Measurements from ENCODE around the gene AGBL4. TPM values are rescaled to one million over a fixed set of nuclear protein-coding genes. Genes with fewer than 3 reads are reported as not detected.

The AGBL4 gene
- polyA plus RNA-seq, 3 donors: 0.05 TPM; not detected in 2

DNA sequence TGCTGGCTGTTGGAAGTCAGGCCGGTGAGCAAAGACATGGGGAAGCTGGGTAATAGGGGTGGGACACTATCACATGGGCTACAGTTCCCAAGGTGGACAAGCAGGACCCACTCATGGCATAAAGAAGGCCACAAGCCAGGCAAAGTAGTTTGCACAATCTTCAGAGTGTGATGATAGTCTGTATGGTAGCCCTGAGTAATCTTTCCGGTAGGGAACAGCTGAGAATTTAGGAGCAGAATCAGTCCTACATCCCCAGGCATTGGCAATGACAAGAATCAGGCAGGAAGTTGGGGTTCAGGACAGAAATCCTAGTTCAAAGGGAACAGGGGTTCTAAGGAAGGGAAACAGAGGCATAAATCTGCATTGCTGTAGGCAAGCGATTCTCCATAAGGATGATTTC lies 1527.8 kb downstream of the AGBL4 start:
- DNase-seq: no peak
- Histone ChIP-seq H3K79me2 (ENCODE audit: insufficient read depth, low read length) (no peaks in the 10 kb centered on the region), H3K9ac (ENCODE audit: insufficient read depth, low read length, poor library complexity, severe bottlenecking) (no peak overlapping the region), H3K4me3 (replicated peaks in 1 of 3; ENCODE audit: low read depth in 2 of 3, low read length in 3 of 3) (no peak overlapping the region), H3K27ac (ENCODE audit: low read depth in 1 of 2, low read length in 2 of 2) (no peak overlapping the region), H4K20me1 (ENCODE audit: insufficient read depth, low read length) (no peaks in the 10 kb centered on the region), H2AFZ (ENCODE audit: insufficient read depth, low read depth, low read length, poor library complexity, severe bottlenecking) (no peak overlapping the region), H3K4me2 (replicated peaks; ENCODE audit: extremely low read depth, low read length, poor library complexity, severe bottlenecking) (no peak overlapping the region), H3K27me3 (ENCODE audit: control insufficient read depth in 2 of 2, insufficient read depth in 2 of 2, low read length in 2 of 2) (no peaks in the 10 kb centered on the region), H3K4me1 (ENCODE audit: control insufficient read depth in 1 of 2, insufficient read depth in 2 of 2, low read length in 2 of 2) (peaks cover 0 to 5% of the 10 kb centered on the region in 2 donors), H3K36me3 (replicated peaks in 1 of 2; ENCODE audit: control insufficient read depth in 1 of 2, insufficient read depth in 2 of 2, low read length in 2 of 2) (no peaks in the 10 kb centered on the region), H3K9me3 (replicated peaks in 1 of 2; ENCODE audit: control insufficient read depth in 1 of 2, insufficient read depth in 1 of 2, low read length in 2 of 2) (no peaks in the 10 kb centered on the region)
- 96% methylated on average over 3 of the region's 3 CpGs for WGBS (ENCODE audit: insufficient coverage)
- peaks cover 6% of the 10 kb centered on the region for H3K4me1 Mint-ChIP-seq
- H3K36me3 Mint-ChIP-seq: no peaks in the 10 kb centered on the region
- TF ChIP-seq, protein P1, sequence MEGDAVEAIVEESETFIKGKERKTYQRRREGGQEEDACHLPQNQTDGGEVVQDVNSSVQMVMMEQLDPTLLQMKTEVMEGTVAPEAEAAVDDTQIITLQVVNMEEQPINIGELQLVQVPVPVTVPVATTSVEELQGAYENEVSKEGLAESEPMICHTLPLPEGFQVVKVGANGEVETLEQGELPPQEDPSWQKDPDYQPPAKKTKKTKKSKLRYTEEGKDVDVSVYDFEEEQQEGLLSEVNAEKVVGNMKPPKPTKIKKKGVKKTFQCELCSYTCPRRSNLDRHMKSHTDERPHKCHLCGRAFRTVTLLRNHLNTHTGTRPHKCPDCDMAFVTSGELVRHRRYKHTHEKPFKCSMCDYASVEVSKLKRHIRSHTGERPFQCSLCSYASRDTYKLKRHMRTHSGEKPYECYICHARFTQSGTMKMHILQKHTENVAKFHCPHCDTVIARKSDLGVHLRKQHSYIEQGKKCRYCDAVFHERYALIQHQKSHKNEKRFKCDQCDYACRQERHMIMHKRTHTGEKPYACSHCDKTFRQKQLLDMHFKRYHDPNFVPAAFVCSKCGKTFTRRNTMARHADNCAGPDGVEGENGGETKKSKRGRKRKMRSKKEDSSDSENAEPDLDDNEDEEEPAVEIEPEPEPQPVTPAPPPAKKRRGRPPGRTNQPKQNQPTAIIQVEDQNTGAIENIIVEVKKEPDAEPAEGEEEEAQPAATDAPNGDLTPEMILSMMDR (IDR thresholded peaks at IDR 0.05): no peak
- intact Hi-C loops (cut with micrococcal nuclease): loop anchor here in 1 of 2 donors (5.0 kb wide), 1 partner anchor 389 kb away; no protein-coding TSS in a partner anchor
- H3K9me3 Mint-ChIP-seq: peaks cover 0 to 1% (median 0%) of the 10 kb centered on the region in 7 donors
- no peak overlapping the region for H3K27ac Mint-ChIP-seq
- no peak overlapping the region for H3K4me3 Mint-ChIP-seq
- peaks cover 0 to 9% (median 3%) of the 10 kb centered on the region in 3 donors for H3K27me3 Mint-ChIP-seq (ENCODE audit: low read depth in 3 of 3)

GRCh38 chr1:48495166-48495565 lies 1528.6 kb downstream of the AGBL4 start:
- H3K79me2 ChIP-seq (ENCODE audit: insufficient read depth, low read length): no peaks in the 10 kb centered on the region
- no peaks in the 10 kb centered on the region for H3K27me3 ChIP-seq (ENCODE audit: control insufficient read depth in 2 of 2, insufficient read depth in 2 of 2, low read length in 2 of 2)
- no peak overlapping the region for H3K4me2 ChIP-seq (replicated peaks; ENCODE audit: extremely low read depth, low read length, poor library complexity, severe bottlenecking)
- H3K4me3 ChIP-seq (replicated peaks in 1 of 3; ENCODE audit: low read depth in 2 of 3, low read length in 3 of 3): no peak overlapping the region
- peaks cover 0 to 5% of the 10 kb centered on the region in 2 donors for H3K4me1 ChIP-seq (ENCODE audit: control insufficient read depth in 1 of 2, insufficient read depth in 2 of 2, low read length in 2 of 2)
- no peak overlapping the region for H2AFZ ChIP-seq (ENCODE audit: insufficient read depth, low read depth, low read length, poor library complexity, severe bottlenecking)
- H3K36me3 ChIP-seq (replicated peaks in 1 of 2; ENCODE audit: control insufficient read depth in 1 of 2, insufficient read depth in 2 of 2, low read length in 2 of 2): no peaks in the 10 kb centered on the region
- H3K27ac ChIP-seq (ENCODE audit: low read depth in 1 of 2, low read length in 2 of 2): no peak overlapping the region
- Mint-ChIP-seq H3K4me3 (no peak overlapping the region), H3K27me3 (ENCODE audit: low read depth in 3 of 3) (peaks cover 0 to 9% (median 3%) of the 10 kb centered on the region in 3 donors), H3K27ac (no peak overlapping the region), H3K9me3 (peaks cover 0 to 1% (median 0%) of the 10 kb centered on the region in 7 donors), H3K4me1 (peaks cover 6% of the 10 kb centered on the region), H3K36me3 (no peaks in the 10 kb centered on the region)
- H4K20me1 ChIP-seq (ENCODE audit: insufficient read depth, low read length): no peaks in the 10 kb centered on the region
- H3K9me3 ChIP-seq (replicated peaks in 1 of 2; ENCODE audit: control insufficient read depth in 1 of 2, insufficient read depth in 1 of 2, low read length in 2 of 2): no peaks in the 10 kb centered on the region
- no peak for DNase-seq
- TF ChIP-seq, protein P1 (IDR thresholded peaks at IDR 0.05): no peak
- H3K9ac ChIP-seq (ENCODE audit: insufficient read depth, low read length, poor library complexity, severe bottlenecking): no peak overlapping the region
- intact Hi-C loops (cut with micrococcal nuclease): loop anchor here in 1 of 2 donors (5.0 kb wide), 1 partner anchor 388 kb away; no protein-coding TSS in a partner anchor
- no CpG with 5 or more reads among the region's 1 CpG for WGBS (ENCODE audit: insufficient coverage)
